H1 (cell line): ENCODE results near the gene SGPP2. TPM values are rescaled to one million over a fixed set of nuclear protein-coding genes. Genes with fewer than 3 reads are reported as not detected.

Experiments used
- ATF3 ChIP-seq: IDR thresholded peaks from 2 replicates; pipeline ENCODE4 v1.6.1; 2011; ENCODE audit warnings: low read depth, mild to moderate bottlenecking, low read length; ENCODE audit not compliant: insufficient read depth
- CHD7 ChIP-seq: fragments of 300-600 bp; sonication (generic); IDR thresholded peaks from 2 replicates; pipeline ENCODE4 v1.7.1; 2012; ENCODE audit warnings: low read length, moderate library complexity, mild to moderate bottlenecking, inconsistent platforms; ENCODE audit not compliant: insufficient replicate concordance
- FOSL1 ChIP-seq: IDR thresholded peaks from 2 replicates; pipeline ENCODE4 v1.6.1; 2011; ENCODE audit warnings: mild to moderate bottlenecking, low read depth, low read length, moderate library complexity; ENCODE audit not compliant: insufficient read depth
- KDM1A ChIP-seq: fragments of 200-600, 300-600 bp; sonication (generic); IDR thresholded peaks from 2 replicates; pipeline ENCODE4 v1.7.1; 2016; ENCODE audit warnings: mild to moderate bottlenecking, low read length, borderline replicate concordance
- NANOG ChIP-seq: IDR thresholded peaks from 2 replicates; pipeline ENCODE4 v1.6.1; 2011; ENCODE audit warnings: low read length, low read depth, mild to moderate bottlenecking, inconsistent platforms; ENCODE audit not compliant: insufficient read depth, poor library complexity, severe bottlenecking
- RBBP5 ChIP-seq: IDR thresholded peaks from 2 replicates; pipeline ENCODE4 v1.7.1; 2012; ENCODE audit warnings: low read depth, mild to moderate bottlenecking, inconsistent platforms, low read length, moderate library complexity, borderline replicate concordance
- SIN3A ChIP-seq, 2 experiments: IDR thresholded peaks in 1 of 2; conservative IDR thresholded peaks in 1 of 2; 2 replicates each; pipeline ENCODE4 v1.6.1; 2011 to 2012; ENCODE audit warnings: low read length in 2 of 2, improper control_type of control experiment in 1 of 2, low read depth in 1 of 2, mild to moderate bottlenecking in 1 of 2
- SUZ12 ChIP-seq: fragments of 200-600 bp; sonication (generic); IDR thresholded peaks from 2 replicates; pipeline ENCODE4 v1.6.1; 2012; ENCODE audit warnings: mild to moderate bottlenecking, inconsistent platforms, low read length, moderate library complexity, mixed read lengths
- TCF12 ChIP-seq: IDR thresholded peaks from 2 replicates; pipeline ENCODE4 v1.6.1; 2011; ENCODE audit warnings: low read depth, mild to moderate bottlenecking, low read length
- polyA plus RNA-seq, 7 experiments: library from polyadenylated mRNA; depleted of rRNA in 3 of 7; stranded (reverse) in 5 of 7; unstranded in 2 of 7; fragments of >200 nt in 5 of 7; fragments of 200-250 nt in 2 of 7; gene quantifications; 1 replicate in 5 of 7; 2 replicates in 1 of 7; 4 replicates in 1 of 7; pipeline versions ENCODE4 v1.2.1 to v1.2.3, GENCODE V29; 2011 to 2013; ENCODE audit warnings: missing spikeins in 2 of 7, mixed read lengths in 2 of 7
- total RNA-seq: library from RNA; stranded (reverse); fragmentation: NEBNext Ultra II Directional; extraction: Animal tissue kit (Norgen Biotek cat#: 25700); gene quantifications from 2 replicates; pipeline ENCODE4 v1.2.1, GENCODE V29; 2021

Gene SGPP2
- total and polyA plus RNA-seq, 2 of the 8 experiments (the other 6 are each of a cell fraction or from before 2014, with no cell fraction given), result 0.29 TPM; not detected in 1

- TF ChIP-seq CHD7, result no peak
- no peak for TF ChIP-seq TCF12
- no peak for TF ChIP-seq NANOG
- no peak for TF ChIP-seq FOSL1
- TF ChIP-seq RBBP5, result no peak
- TF ChIP-seq ATF3, result no peak
- TF ChIP-seq SIN3A (conservative IDR thresholded peaks at IDR 0.05 in 1 of 2, IDR thresholded peaks at IDR 0.05 in 1 of 2; ENCODE audit: low read depth in 1 of 2, low read length in 2 of 2), result no peak
- no peak for TF ChIP-seq KDM1A
- no peak for TF ChIP-seq SUZ12
These were observed 180.6 kb downstream of the SGPP2 start (continued) for GRCh38 chr2:222604749-222605515.
